GM12878 (cell line): ENCODE results near the gene TMX3. TPM values are rescaled to one million over a fixed set of nuclear protein-coding genes. Genes with fewer than 3 reads are reported as not detected.

ENCODE experiments used
- ASH2L ChIP-seq: fragments of 300-600, 200-600 bp; sonication (generic); IDR thresholded peaks from 2 replicates; pipeline ENCODE4 v1.6.1; 2017; ENCODE audit warnings: low read depth, mild to moderate bottlenecking, borderline replicate concordance
- EED ChIP-seq: sonication (generic); IDR thresholded peaks from 2 replicates; pipeline ENCODE4 v1.6.1; 2016; ENCODE audit warnings: antibody characterized with exemption, low read depth
- ETV6 ChIP-seq, 2 experiments: fragments of 450-650 bp in 1 of 2; IDR thresholded peaks in 1 of 2; conservative IDR thresholded peaks in 1 of 2; 2 replicates each; pipeline ENCODE4 v1.6.1; 2014; ENCODE audit warnings: antibody characterized with exemption in 1 of 2, borderline replicate concordance in 1 of 2, low read depth in 1 of 2, mild to moderate bottlenecking in 1 of 2, moderate library complexity in 1 of 2
- GATAD2B ChIP-seq: fragments of 450-650 bp; conservative IDR thresholded peaks from 2 replicates; pipeline ENCODE4 v1.6.1; 2017; ENCODE audit warnings: low read depth, mild to moderate bottlenecking, moderate library complexity
- HDGF ChIP-seq: fragments of 450-650 bp; IDR thresholded peaks from 2 replicates; pipeline ENCODE4 v1.6.1; 2016; ENCODE audit warnings: antibody characterized with exemption
- IKZF2 ChIP-seq, 2 experiments: fragments of 450-650 bp; IDR thresholded peaks; 2 replicates each; pipeline ENCODE4 v1.6.1; 2017; ENCODE audit warnings: mild to moderate bottlenecking in 2 of 2, moderate library complexity in 2 of 2
- LARP7 ChIP-seq: fragments of 450-650 bp; IDR thresholded peaks from 2 replicates; pipeline ENCODE4 v1.6.1; 2017; ENCODE audit warnings: mild to moderate bottlenecking
- MEF2B ChIP-seq: fragments of 450-650 bp; IDR thresholded peaks from 2 replicates; pipeline ENCODE4 v1.6.1; 2018; ENCODE audit warnings: mild to moderate bottlenecking, moderate library complexity; ENCODE audit not compliant: partially characterized antibody, poor library complexity, severe bottlenecking
- MXI1 ChIP-seq: fragments of 150-350 bp; IDR thresholded peaks from 2 replicates; pipeline ENCODE4 v1.6.1; 2011; ENCODE audit warnings: low read depth, mild to moderate bottlenecking, inconsistent platforms, low read length, improper control_type of control experiment
- NBN ChIP-seq: fragments of 450-650 bp; IDR thresholded peaks from 2 replicates; pipeline ENCODE4 v1.6.1; 2016
- POLR2AphosphoS5 ChIP-seq: IDR thresholded peaks from 2 replicates; pipeline ENCODE4 v1.6.1; 2011; ENCODE audit warnings: mild to moderate bottlenecking, low read length, inconsistent platforms
- RAD51 ChIP-seq: fragments of 450-650 bp; IDR thresholded peaks from 2 replicates; pipeline ENCODE4 v1.6.1; 2016; ENCODE audit warnings: moderate library complexity, mild to moderate bottlenecking, inconsistent platforms
- RELA ChIP-seq: fragments of 450-650 bp; IDR thresholded peaks from 2 replicates; pipeline ENCODE4 v1.8.0; 2014; ENCODE audit warnings: borderline replicate concordance; ENCODE audit not compliant: partially characterized antibody
- RFX5 ChIP-seq: IDR thresholded peaks from 2 replicates; pipeline ENCODE4 v1.6.1; 2011; ENCODE audit warnings: low read depth, low read length, improper control_type of control experiment
- SMAD5 ChIP-seq: IDR thresholded peaks from 2 replicates; pipeline ENCODE4 v1.6.1; 2016; ENCODE audit warnings: antibody characterized with exemption, low read depth
- SPI1 ChIP-seq: IDR thresholded peaks from 2 replicates; pipeline ENCODE4 v1.6.1; 2011; ENCODE audit warnings: low read depth, mild to moderate bottlenecking, low read length, moderate library complexity, borderline replicate concordance; ENCODE audit not compliant: insufficient read depth
- STAT3 ChIP-seq: IDR thresholded peaks from 2 replicates; pipeline ENCODE4 v1.6.1; 2011; ENCODE audit warnings: low read depth, low read length, improper control_type of control experiment
- polyA plus RNA-seq, 11 experiments: library from polyadenylated mRNA; depleted of rRNA in 4 of 11; unstranded in 6 of 11; stranded (reverse) in 5 of 11; fragments of >200 nt; fragmentation: Nextera tagmentation in 4 of 11; fragmentation: Illumina TruSeq in 1 of 11; extraction: Ambion mirVana in 4 of 11; extraction: Trizol in 1 of 11; gene quantifications; 1 replicate in 1 of 11; 2 replicates in 10 of 11; pipeline versions ENCODE4 v1.2.1 to v1.2.3, GENCODE V29; 2011 to 2016; ENCODE audit warnings: inconsistent platforms in 2 of 11, missing spikeins in 2 of 11, low read depth in 1 of 11
- total RNA-seq, 4 experiments: library from RNA; depleted of rRNA in 3 of 4; stranded (reverse); fragments of >200 nt in 3 of 4; fragmentation: Illumina TruSeq in 1 of 4; extraction: Trizol in 1 of 4; gene quantifications; 2 replicates each; pipeline versions ENCODE4 v1.2.1 to v1.2.3, GENCODE V29; 2013 to 2021
- TF ChIP-seq, protein P1 (sequence below): fragments of 450-650 bp; IDR thresholded peaks from 2 replicates; pipeline ENCODE4 v1.6.1; 2017; ENCODE audit warnings: mild to moderate bottlenecking, moderate library complexity
- TF ChIP-seq, protein P2 (sequence below): fragments of 450-650 bp; IDR thresholded peaks from 2 replicates; pipeline ENCODE4 v1.6.1; 2017; ENCODE audit warnings: mild to moderate bottlenecking, low read depth, inconsistent platforms; ENCODE audit not compliant: poor library complexity, severe bottlenecking
- TF ChIP-seq, protein P3 (sequence below): fragments of 450-650 bp; IDR thresholded peaks from 2 replicates; pipeline ENCODE4 v1.6.1; 2017; ENCODE audit warnings: low read depth, mild to moderate bottlenecking, moderate library complexity

The TMX3 gene
- total and polyA plus RNA-seq, 10 of the 15 experiments (the other 5 are each of a cell fraction or from before 2014, with no cell fraction given) = 14.2 to 85.6 (median 29.7) TPM

DNA sequence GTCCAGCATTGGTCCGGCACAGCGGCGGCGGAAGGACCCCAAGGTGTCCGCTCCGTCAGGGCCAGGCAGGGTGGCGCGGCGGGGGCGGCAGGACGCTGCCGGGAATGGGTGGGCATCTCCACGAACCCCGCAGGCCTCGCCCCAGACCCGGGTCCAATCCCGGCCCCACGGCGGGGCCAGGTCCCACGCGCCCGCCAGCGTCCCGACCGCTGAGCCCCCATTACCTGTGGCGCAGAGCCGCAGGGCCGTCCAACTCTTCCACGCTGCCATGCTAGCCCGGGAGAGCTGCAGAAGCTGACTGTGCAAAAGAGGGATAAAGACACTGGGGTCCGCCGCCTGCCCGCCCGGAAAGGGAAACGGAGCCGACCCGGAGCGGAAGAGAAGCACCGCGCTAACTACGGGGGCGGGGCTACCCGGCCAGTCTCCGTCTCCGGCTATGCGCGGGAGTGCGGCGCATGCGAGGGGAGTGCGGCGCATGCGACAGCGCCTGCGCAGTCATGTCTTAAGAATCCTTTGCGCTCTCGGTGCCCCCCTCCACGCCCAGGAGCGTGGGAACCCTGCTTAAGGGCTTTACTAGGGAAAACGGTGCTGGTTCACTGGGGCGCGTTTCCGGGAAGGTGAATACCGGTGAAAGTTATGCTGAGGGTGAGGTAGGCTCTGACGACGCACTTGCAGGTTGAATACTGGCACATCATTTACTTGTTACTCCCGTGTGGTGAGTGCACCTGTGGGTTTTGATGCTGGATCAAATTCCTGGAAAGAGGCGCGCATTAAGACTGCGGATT, at the start of gene TMX3 (continued):
- TF ChIP-seq RAD51 (no peak), POLR2AphosphoS5 (peak; percentile 59), RFX5 (peak; percentile 5; the same call in 1 of the 2 replicates), ETV6 (conservative IDR thresholded peaks at IDR 0.05 in 1 of 2, IDR thresholded peaks at IDR 0.05 in 1 of 2; ENCODE audit: borderline replicate concordance in 1 of 2, low read depth in 1 of 2) (peak in 1 of 2 experiments; percentile 92; a peak in 2 of 4 replicates), HDGF (peak; percentile 77), GATAD2B (no peak; the same call in 1 of the 2 replicates), EED (peak; percentile 49; the same call in 1 of the 2 replicates), SMAD5 (peak; percentile 57; the same call in 1 of the 2 replicates), RELA (no peak), NBN (0 out of 2 replicates have a peak, but pooled peaks have one; percentile 23), MXI1 (peak; percentile 41; the same call in 1 of the 2 replicates), STAT3 (no peak), ASH2L (peak; percentile 80; the same call in 1 of the 2 replicates), IKZF2 (IDR thresholded peaks at IDR 0.05) (peak; percentile 54 to 61; a peak in 3 of 4 replicates), LARP7 (0 out of 2 replicates have a peak, but pooled peaks have one; percentile 44), SPI1 (0 out of 2 replicates have a peak, but pooled peaks have one; percentile 38), MEF2B (no peak)
- TF ChIP-seq, protein P1, sequence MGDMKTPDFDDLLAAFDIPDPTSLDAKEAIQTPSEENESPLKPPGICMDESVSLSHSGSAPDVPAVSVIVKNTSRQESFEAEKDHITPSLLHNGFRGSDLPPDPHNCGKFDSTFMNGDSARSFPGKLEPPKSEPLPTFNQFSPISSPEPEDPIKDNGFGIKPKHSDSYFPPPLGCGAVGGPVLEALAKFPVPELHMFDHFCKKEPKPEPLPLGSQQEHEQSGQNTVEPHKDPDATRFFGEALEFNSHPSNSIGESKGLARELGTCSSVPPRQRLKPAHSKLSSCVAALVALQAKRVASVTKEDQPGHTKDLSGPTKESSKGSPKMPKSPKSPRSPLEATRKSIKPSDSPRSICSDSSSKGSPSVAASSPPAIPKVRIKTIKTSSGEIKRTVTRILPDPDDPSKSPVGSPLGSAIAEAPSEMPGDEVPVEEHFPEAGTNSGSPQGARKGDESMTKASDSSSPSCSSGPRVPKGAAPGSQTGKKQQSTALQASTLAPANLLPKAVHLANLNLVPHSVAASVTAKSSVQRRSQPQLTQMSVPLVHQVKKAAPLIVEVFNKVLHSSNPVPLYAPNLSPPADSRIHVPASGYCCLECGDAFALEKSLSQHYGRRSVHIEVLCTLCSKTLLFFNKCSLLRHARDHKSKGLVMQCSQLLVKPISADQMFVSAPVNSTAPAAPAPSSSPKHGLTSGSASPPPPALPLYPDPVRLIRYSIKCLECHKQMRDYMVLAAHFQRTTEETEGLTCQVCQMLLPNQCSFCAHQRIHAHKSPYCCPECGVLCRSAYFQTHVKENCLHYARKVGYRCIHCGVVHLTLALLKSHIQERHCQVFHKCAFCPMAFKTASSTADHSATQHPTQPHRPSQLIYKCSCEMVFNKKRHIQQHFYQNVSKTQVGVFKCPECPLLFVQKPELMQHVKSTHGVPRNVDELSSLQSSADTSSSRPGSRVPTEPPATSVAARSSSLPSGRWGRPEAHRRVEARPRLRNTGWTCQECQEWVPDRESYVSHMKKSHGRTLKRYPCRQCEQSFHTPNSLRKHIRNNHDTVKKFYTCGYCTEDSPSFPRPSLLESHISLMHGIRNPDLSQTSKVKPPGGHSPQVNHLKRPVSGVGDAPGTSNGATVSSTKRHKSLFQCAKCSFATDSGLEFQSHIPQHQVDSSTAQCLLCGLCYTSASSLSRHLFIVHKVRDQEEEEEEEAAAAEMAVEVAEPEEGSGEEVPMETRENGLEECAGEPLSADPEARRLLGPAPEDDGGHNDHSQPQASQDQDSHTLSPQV = no peak
- TF ChIP-seq, protein P2, sequence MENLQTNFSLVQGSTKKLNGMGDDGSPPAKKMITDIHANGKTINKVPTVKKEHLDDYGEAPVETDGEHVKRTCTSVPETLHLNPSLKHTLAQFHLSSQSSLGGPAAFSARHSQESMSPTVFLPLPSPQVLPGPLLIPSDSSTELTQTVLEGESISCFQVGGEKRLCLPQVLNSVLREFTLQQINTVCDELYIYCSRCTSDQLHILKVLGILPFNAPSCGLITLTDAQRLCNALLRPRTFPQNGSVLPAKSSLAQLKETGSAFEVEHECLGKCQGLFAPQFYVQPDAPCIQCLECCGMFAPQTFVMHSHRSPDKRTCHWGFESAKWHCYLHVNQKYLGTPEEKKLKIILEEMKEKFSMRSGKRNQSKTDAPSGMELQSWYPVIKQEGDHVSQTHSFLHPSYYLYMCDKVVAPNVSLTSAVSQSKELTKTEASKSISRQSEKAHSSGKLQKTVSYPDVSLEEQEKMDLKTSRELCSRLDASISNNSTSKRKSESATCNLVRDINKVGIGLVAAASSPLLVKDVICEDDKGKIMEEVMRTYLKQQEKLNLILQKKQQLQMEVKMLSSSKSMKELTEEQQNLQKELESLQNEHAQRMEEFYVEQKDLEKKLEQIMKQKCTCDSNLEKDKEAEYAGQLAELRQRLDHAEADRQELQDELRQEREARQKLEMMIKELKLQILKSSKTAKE = peak; percentile 27
- TF ChIP-seq, protein P3, sequence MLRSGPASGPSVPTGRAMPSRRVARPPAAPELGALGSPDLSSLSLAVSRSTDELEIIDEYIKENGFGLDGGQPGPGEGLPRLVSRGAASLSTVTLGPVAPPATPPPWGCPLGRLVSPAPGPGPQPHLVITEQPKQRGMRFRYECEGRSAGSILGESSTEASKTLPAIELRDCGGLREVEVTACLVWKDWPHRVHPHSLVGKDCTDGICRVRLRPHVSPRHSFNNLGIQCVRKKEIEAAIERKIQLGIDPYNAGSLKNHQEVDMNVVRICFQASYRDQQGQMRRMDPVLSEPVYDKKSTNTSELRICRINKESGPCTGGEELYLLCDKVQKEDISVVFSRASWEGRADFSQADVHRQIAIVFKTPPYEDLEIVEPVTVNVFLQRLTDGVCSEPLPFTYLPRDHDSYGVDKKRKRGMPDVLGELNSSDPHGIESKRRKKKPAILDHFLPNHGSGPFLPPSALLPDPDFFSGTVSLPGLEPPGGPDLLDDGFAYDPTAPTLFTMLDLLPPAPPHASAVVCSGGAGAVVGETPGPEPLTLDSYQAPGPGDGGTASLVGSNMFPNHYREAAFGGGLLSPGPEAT = peak; percentile 49; the same call in 1 of the 2 replicates
